GM19025 (cell line): ENCODE data around the gene PSMB5.
"Not testable (repeated sequence)": the region's sequence is repeated elsewhere in the genome, so short reads cannot be mapped to it uniquely, and the experiment has no call there.

Experiments
- ATAC-seq: cut with Tn5 transposase; IDR thresholded peaks from one replicate; pipeline ENCODE4 v1.9.1; 2021; ENCODE audit warnings: mild to moderate bottlenecking, low read depth, moderate library complexity; ENCODE audit not compliant: unreplicated experiment

Gene PSMB5

DNA sequence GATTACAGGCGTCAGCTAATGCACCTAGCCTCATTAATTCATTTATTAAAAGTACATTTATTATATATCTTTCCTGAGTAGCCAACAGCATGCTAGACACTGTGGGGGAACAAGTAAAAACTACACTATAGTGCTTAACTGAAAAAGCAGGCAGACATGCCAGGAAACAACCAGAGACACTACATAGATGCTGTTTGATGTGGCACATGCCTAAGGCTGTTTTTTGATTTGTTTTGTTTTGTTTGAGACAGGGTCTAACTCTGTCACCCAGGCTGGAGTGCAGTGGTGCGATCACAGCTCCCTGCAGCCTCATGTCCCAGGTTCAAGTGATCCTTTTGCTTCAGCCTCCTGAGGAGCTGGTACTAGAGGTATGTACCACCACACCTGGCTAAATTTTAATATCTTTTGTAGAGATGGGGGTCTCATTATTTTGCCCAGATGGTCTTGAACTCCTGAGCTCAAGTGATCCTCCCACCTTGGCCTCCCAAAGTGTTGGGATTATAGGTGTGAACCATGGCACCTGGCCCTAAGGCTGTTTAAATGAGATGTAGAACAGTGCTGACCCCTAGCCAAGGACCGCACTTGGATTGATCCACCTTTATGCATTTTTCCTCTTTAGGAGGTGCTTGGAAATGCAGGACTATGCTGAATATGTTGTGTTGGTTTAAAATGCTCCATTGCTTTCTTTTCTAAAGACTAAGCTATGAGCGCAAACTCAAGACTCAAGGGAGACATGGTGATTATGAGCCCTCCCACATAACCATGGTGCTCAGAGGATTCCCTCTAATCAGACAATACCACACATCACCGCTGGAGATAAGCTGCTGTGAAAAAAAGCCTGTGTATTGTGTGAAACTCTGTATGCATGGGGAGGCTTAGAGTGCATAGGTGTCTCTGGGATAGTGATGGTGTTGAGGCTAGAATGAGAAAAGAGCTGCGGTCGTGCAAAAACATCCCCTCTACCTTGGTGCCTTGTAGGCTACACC lies 14.3 kb downstream of the PSMB5 start:
- ATAC-seq = no peak

DNA sequence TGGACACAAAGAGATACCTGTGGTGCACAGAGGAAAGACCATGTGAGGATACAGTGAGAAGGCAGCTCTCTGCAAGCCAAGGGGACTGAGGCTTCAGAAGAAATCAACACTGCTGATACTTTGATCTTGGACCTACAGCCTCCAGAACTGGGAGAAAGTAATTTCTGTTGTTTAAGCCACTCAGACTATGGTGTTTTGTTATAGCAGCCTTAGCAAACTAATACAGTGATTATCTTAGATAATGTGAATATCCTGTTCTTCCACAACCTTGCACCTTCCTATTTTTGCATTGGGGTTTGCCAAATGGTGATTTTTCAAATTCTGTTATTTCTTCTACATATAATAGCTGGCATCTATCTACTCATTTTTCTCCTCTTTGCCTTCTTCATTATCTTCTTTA lies 16.6 kb downstream of the PSMB5 start:
- ATAC-seq = no peak

DNA sequence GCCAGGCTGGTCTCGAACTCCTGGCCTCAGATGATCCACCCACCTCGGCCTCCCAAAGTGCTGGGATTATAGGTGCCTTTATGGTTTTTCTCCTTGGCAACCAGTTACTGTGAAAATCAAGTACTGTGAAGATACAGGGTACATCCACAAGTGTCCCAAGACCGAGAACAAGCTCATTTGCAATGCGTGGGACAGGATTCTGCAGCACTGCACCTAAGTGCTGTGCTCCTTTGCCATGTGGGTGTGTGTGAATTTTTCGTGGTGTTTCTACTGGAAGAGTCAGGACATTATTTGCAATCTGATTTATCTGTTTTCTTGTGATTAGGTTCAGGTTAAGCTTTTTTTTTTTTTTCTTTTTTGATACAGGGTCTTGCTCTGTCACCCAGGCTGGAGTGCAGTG lies 17.6 kb downstream of the PSMB5 start:
- no peak for ATAC-seq

DNA sequence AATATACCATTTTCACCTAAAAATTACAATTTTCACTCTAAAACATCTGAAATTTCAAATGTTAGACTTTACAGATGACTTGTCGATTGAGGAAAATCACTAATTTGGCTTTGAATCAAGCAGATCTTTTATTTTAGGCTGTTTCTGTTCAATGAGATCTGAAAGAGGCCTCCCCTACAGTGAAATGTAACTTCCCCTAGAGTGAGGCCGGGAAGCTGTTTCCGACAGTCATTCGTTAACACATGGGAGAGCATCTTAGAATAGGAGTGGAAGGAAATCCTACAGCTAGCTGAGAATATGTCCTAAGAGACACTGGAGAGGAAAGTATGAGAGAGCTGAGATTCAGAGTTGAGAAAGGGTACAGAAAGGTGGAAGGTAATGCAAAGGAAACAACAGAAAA lies 19.1 kb downstream of the PSMB5 start:
- ATAC-seq = no peak

DNA sequence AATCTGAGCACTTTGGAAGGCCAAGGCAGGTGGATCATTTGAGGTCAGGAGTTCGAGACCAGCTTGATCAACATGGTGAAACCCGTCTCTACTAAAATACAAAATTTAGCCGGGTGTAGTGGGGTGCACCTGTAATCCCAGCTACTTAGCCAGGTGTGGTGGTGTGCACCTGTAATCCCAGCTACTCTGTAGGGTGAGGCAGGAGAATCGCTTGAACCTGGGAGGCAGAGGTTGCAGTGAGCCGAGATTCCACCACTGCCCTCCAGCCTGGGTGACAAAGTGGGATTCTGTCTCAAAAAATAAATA lies 21.0 kb downstream of the PSMB5 start:
- ATAC-seq = not testable (repeated sequence)

DNA sequence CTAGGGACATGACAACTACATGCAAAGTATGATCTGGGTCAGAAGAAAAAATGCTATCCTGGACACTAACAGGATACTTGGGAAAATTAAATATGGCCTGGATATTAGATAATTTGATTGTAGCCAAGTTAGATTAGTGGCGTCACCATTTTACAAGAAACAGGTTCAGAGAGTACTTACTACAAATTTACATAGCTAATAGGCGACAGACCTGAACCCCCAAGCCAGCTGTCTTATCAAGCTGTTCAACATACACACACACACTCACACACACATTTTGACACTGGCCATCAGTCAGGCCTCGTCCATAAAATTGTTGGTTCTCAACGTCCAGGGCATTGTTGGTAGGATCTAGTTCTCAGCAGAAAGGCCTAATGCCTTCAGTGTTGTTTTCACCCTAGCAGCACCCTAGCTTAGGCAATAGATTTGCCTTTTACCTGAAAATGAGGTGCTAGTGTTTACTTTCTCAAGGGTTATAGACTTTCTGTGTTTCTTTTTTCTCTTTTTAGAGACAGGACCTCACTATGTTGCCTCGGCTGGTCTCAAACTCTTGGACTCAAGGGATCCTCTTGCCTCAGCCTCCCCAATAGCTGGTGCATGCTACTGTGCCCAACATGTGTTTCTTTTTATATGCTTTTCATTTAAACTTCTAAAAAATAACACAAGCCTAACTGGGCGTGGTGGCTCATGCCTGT lies 21.5 kb downstream of the PSMB5 start:
- no peak for ATAC-seq

DNA sequence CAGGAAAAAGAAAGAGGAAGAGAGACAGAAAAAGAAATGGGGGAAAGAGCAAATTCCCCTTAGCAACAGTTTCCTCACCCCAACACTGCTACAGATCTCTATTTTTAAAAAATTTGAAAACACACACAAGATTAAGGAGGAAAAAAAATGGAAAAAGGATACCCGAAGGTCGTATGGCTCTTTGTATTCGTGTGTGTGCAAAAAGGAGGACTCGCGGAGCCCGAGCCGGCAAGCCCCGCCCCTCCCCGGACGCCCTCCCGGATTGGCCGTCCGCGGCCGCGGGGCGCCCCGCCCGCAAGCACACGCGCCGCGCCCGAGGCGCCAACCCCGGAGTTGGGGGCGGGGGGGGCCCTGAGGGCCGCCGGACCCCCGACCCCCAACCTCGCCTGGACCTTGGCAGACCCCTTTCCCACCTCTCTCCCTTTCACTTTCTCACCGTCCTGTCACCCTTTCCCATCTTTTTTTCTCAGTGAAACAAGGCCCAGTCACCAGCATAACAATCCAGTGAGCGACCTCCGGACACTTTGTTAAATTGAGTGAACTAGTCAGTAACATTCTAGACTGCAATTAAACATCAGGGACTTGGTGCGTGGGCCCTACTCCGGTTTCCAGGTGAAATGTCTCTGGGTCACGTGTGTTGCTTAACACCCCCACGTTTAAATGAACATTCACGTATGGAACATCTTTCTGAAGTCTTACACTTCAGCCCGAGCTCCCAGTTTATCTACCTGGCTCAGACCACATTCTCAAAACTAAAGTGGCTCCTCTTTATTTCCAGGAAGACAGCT lies 24.6 kb downstream of the PSMB5 start, which contains the start of gene C14orf93:
TSS of gene C14orf93 (minus strand) at position 205 of the 788 bp plus-strand sequence. CDS start 11,120 bp downstream, outside the sequence.
- peak; percentile 33 for ATAC-seq

DNA sequence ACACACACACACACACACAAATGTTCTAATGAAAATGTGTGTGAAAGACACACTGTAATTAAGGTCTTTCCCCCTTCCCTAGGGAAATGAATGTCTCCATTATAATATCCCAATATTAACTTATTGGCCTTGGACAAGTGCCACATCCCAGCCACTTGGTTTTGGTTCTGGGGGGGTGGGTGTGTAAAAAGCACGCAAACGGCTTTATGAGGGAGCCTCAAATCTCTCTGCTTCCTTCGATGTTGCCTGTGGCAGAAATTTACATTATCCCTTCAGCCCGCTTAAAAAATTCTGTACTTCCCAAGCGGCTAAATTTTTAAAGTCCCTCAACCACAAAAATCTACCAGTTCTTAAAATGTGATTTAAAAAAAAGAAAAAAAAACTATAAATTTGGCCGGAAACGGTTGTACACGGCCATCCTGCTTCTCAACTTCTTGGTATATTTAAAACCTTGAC lies 25.2 kb downstream of the PSMB5 start:
- ATAC-seq = no peak

DNA sequence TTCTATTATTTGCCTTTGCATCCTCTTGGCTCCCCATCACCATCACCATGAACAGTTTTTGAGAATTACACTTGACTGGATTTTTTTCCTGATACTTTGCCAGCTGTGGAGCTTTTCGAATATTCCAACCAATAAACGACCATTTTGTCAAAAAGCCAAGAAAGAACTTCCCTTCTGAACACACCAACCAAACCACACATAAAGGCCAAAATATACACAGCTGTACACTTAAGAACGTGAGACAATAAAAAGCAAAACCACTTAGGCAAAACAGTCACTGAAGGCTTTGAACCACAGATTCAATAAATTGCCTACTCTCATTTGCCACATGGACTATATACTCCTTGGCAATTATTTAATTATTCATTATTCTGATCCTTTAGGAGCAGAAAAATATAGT lies 25.9 kb downstream of the PSMB5 start:
- ATAC-seq = no peak

DNA sequence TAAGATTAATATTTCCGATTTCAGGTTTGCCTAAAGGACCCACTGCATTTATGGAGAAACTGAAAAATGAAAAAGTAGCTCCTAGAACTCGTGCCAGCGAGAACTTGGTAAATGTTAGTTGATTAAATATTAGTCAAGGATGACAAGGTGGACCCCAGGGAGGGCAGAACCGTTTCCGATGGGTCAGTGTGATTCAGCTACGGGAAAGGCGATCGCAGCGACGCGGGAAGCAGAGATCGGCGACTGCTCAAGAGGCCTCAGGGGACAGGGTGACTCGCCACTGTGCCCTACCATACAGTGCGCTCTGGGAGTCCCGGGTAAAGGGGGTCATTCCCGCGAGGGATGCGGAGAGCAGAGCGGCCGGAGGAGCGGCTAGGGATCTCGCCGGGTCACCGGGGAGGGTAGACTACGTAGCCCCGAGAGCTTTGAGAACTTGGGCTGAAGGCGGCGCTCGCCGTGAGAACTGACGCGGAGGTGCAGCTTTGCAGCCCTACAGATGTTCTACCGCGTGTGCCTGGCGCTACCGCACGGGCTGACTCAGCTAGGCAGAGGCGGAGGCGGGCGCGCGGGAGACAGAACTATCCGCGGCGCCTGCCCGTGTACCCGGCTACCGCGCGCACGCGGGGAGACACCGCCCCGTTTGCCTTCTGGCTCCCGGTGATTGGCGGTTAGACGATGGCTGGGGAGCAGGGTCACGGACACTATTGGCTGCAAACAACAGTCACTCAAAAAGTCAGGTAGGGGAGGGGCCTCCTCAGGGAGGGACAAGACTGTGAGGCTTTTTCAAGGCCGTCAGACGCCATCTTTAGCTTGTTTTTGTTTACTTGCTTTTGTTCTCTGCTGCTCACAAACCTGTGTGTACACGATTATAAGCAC lies 27.9 kb downstream of the PSMB5 start:
- ATAC-seq = peak; percentile 93

DNA sequence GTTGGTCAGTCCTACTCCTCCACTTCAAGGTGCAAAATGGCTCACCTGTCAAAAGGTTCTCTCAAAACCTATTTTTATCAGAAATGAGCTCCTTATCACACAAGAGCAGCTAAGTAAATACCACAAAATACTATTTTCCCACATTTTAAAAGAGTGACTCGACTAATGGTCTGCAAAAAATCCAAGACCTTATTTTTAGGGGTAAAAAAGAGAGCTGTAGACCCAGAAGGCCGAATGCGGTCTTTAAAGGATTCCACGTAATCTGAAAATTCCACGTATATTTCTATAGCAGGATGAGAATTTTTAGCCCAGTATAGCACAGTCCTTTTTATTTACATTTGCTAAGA lies 28.5 kb downstream of the PSMB5 start:
- no peak for ATAC-seq

DNA sequence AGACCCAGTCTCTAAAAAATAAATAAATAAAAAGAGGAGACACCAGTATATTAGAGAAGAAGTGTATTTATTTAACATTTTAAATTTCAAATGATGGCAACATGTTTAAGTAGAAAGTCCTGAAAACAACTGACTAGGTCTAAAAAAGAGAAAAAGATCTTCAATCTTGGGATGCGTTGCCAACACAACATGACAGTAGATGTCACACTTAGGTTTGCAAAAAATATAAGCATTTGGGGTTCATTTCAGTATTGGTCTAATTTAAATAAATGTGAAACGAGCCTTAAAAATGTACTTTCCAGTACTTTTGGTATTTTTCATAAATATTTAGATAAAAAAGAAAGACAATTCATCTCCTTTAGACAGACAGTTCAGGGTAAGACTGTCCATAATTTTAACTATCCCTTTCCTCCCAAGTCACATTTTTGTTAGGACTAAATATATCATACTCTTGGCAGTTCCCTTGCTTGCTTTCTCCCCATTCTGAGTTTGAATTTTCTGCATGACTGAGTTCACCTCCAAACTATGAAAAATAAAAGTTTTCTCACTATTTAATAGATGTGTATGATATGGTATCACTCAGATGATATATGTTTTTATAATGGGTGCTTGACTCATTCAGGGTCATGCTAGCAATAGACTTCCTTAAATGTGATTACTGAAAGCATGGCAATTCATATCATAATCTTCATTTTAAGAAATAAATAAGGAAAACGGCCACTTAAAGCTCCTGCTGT lies 29.1 kb downstream of the PSMB5 start:
- ATAC-seq = no peak

DNA sequence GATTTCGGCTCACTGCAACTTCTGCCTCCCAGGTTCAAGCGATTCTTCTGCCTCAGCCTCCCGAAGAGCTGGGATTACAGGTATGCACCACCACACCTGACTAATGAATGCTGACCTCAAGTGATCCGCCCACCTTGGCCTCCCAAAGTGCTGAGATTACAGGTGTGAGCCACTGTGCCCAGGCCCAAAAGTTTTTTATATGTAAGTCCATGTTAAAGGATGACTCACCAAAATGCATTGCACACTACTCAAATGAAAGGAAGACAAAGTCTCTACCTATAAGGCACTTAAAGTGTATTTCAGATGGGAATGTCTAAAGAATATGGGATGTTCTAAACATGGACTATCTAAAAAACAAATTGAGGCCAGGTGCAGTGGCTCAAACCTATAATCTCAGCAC lies 30.4 kb downstream of the PSMB5 start:
- not testable (repeated sequence) for ATAC-seq

DNA sequence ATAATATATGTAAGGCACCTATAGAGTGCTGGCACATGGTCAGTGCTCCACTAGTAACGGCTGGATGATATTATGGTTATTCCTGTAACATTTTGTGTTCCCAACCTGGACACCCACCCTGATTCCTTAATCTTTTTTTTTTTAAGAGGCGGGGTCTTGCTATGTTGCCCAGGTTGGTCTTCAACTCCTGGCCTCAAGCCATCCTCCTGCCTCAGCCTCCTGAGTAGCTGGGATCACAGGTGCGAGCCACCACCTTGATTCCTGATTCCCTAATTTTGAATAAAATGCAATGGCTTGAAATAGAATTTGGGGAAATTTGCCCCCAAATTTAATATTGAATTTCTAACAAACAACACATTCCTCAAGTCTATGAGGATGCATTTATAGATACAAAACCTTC lies 32.1 kb downstream of the PSMB5 start:
- no peak for ATAC-seq

DNA sequence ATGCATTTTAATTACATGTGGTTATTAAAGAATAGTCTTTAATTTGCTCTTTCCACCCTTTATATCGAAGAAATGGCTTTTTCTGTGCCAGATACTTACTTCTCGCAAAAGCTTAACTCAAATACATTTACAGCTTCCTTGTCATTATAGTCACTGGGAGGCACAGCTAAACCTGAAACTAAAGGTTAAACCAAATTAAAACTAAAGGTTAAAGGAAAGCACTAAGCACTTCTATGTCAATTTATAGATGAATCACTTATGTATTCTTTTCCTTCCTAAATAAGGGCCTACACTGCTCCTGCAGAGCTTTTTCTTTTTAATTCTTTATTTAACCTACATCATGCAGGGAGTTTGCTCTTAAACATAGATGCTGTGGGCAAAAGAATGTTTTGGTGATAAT lies 33.8 kb downstream of the PSMB5 start:
- no peak for ATAC-seq

DNA sequence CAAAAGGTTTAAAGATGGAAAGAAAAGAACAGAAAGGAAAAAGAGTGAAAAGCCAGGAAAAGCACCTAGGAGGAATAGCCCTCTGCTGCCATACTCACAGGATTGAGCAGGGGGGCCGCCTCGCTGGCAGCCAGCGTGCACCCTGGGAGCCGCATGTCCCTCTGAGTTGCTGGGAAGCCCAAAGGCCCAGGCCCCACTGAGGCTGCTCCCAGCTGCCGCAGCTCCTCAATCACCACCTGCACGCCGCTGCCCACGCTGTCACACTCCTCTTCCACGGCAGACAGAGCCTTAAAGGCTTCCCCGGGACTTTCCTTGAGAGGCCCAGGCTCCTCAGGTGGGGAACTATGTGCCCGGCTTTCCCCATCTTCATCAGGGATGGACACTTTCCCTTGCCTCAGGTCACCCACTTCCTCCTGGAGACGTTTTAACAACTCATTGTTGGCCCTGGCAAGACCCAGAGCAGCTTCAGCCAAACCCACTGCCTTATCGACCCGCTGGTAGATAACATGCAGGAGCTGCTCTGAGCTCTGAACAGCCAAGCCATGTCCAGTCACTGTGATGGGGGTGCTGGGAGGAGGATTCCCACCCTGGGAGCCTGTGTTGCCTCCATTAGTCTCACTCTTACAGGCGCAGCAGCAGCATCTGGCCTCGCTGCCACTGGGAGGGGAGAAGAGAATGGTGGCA lies 36.2 kb downstream of the PSMB5 start:
- ATAC-seq = no peak

DNA sequence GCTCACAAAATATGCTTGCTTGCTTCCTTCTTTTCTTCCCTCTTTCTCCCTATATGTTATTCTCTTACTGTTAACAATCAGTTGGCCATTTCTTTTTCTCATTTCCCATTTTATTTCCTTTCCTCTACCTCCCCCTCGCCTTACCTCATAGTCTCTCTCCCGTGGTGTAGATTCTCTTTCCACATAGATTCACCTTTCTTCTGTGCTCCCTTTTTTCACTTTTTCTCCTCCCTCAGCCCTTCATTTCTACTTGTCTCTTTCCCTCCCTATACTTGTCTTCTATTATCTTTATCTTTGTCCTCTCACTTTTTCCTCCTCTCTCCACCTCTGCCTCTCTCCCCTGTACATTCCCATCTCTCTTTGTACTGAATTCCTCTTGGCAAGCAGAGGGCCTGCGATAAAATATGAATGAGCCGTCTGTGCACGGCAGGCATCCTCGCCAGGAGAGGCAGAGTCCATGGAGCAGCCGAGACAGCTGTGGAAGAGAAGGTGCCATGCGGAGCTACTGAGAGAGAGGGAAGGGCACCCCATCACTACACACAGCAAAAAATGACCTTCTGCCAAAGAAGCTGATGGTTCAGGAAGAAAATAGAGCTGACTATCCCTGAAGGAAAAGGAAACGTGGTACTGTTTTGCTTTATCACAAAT lies 36.9 kb downstream of the PSMB5 start:
- ATAC-seq = no peak
